Endothelial cell (in vitro differentiated cells): ENCODE results near the gene HAUS8. TPM values are rescaled to one million over a fixed set of nuclear protein-coding genes. Genes with fewer than 3 reads are reported as not detected.

Source experiments
- DNase-seq: peaks from one replicate; pipeline ENCODE4 v3.0.0; 2021; ENCODE audit warnings: low spot score
- H3K27ac Mint-ChIP-seq: one replicate; pipeline ENCODE4 v1.8.0; 2021; ENCODE audit warnings: mixed read lengths, inconsistent platforms; ENCODE audit not compliant: unreplicated experiment
- H3K27me3 Mint-ChIP-seq: one replicate; pipeline ENCODE4 v1.8.0; 2021; ENCODE audit warnings: mild to moderate bottlenecking, moderate library complexity, mixed read lengths, inconsistent platforms; ENCODE audit not compliant: unreplicated experiment
- H3K36me3 Mint-ChIP-seq: one replicate; pipeline ENCODE4 v1.8.0; 2021; ENCODE audit warnings: mild to moderate bottlenecking, low read depth, mixed read lengths, inconsistent platforms; ENCODE audit not compliant: unreplicated experiment
- H3K4me1 Mint-ChIP-seq: one replicate; pipeline ENCODE4 v1.8.0; 2021; ENCODE audit warnings: mild to moderate bottlenecking, mixed read lengths, inconsistent platforms; ENCODE audit not compliant: unreplicated experiment
- H3K4me3 Mint-ChIP-seq: one replicate; pipeline ENCODE4 v1.8.0; 2021; ENCODE audit warnings: mild to moderate bottlenecking, mixed read lengths, inconsistent platforms; ENCODE audit not compliant: unreplicated experiment
- H3K9me3 Mint-ChIP-seq: one replicate; pipeline ENCODE4 v1.8.0; 2021; ENCODE audit warnings: mixed read lengths, inconsistent platforms; ENCODE audit not compliant: unreplicated experiment
- CTCF ChIP-seq: fragments of 200-600 bp; sonication (generic); IDR thresholded peaks from one replicate; pipeline ENCODE4 v1.5.0; 2021; ENCODE audit warnings: antibody characterized with exemption; ENCODE audit not compliant: unreplicated experiment
- total RNA-seq: library from RNA; stranded (reverse); fragmentation: NEBNext Ultra II Directional; extraction: Animal tissue kit (Norgen Biotek cat#: 25700); gene quantifications from one replicate; pipeline ENCODE4 v1.2.1, GENCODE V29; 2021; ENCODE audit not compliant: unreplicated experiment

The HAUS8 gene
- total RNA-seq, 1 donor from 2014 or later = 6.9 TPM

GRCh38 chr19:17052439-17052838 is 22.8 kb downstream of the HAUS8 start:
- no peak overlapping the region for H3K4me3 Mint-ChIP-seq
- DNase-seq = peak; percentile 58
- peaks cover 2% of the 10 kb centered on the region for H3K27me3 Mint-ChIP-seq
- peaks cover 5% of the 10 kb centered on the region for H3K36me3 Mint-ChIP-seq
- H3K27ac Mint-ChIP-seq = no peak overlapping the region
- TF ChIP-seq CTCF = peak; percentile 62
- no peaks in the 10 kb centered on the region for H3K9me3 Mint-ChIP-seq
- no peaks in the 10 kb centered on the region for H3K4me1 Mint-ChIP-seq

GRCh38 chr19:17049711-17050280 is 25.5 kb downstream of the HAUS8 start:
- no peak overlapping the region for H3K4me3 Mint-ChIP-seq
- peaks cover 5% of the 10 kb centered on the region for H3K36me3 Mint-ChIP-seq
- no peak for TF ChIP-seq CTCF
- no peaks in the 10 kb centered on the region for H3K9me3 Mint-ChIP-seq
- H3K27ac Mint-ChIP-seq = no peak overlapping the region
- no peak for DNase-seq
- no peaks in the 10 kb centered on the region for H3K4me1 Mint-ChIP-seq
- peaks cover 4% of the 10 kb centered on the region for H3K27me3 Mint-ChIP-seq

- Mint-ChIP-seq H3K36me3 (peaks cover 5% of the 10 kb centered on the region), H3K4me3 (no peak overlapping the region), H3K9me3 (no peaks in the 10 kb centered on the region), H3K27ac (no peak overlapping the region), H3K27me3 (peaks cover 4% of the 10 kb centered on the region), H3K4me1 (no peaks in the 10 kb centered on the region)
- no peak for DNase-seq
- TF ChIP-seq CTCF = no peak
These were observed 26.3 kb downstream of the HAUS8 start for GRCh38 chr19:17048885-17049453.

GRCh38 chr19:17045907-17046502 is 29.2 kb downstream of the HAUS8 start:
- no peaks in the 10 kb centered on the region for H3K9me3 Mint-ChIP-seq
- peak overlapping the region; percentile 48 for H3K27ac Mint-ChIP-seq
- no peak overlapping the region for H3K4me3 Mint-ChIP-seq
- H3K36me3 Mint-ChIP-seq = no peaks in the 10 kb centered on the region
- TF ChIP-seq CTCF = no peak
- DNase-seq = no peak
- H3K4me1 Mint-ChIP-seq = peaks cover 7% of the 10 kb centered on the region
- H3K27me3 Mint-ChIP-seq = peaks cover 5% of the 10 kb centered on the region

GRCh38 chr19:17043744-17044143 is 31.5 kb downstream of the HAUS8 start:
- no peak for TF ChIP-seq CTCF
- DNase-seq = no peak
- Mint-ChIP-seq H3K4me1 (peaks cover 7% of the 10 kb centered on the region), H3K36me3 (no peaks in the 10 kb centered on the region), H3K4me3 (no peak overlapping the region), H3K27ac (no peak overlapping the region), H3K27me3 (peaks cover 5% of the 10 kb centered on the region), H3K9me3 (no peaks in the 10 kb centered on the region)
